PC-9 (cell line): ENCODE results near the gene FCN2. TPM values are rescaled to one million over a fixed set of nuclear protein-coding genes. Genes with fewer than 3 reads are reported as not detected.

Source experiments
- BruUV-seq: library from RNA; stranded (reverse); fragments of 400-500 nt; replicated peaks from 2 replicates; lab custom pipeline; 2021; lab: Mats Ljungman, UMichigan
- CTCF ChIA-PET: fragments of 300-600 bp; sonication (Branson Sonifier 250); formaldehyde crosslinking; loops from one replicate; lab custom pipeline; 2022; ENCODE audit warnings: antibody characterized with exemption; lab: Charles Lee
- POLR2A ChIA-PET: fragments of 300-600 bp; sonication (Branson Sonifier 250); formaldehyde crosslinking; loops from one replicate; lab custom pipeline; 2022; ENCODE audit warnings: antibody characterized with exemption; ENCODE audit not compliant: unreplicated experiment; lab: Charles Lee
- DNase-seq, 2 experiments: peaks; one replicate each; pipeline versions ENCODE4 v3.0.0 to v3.0.0-alpha.2; 2015 to 2022; ENCODE audit warnings: mixed read lengths in 1 of 2
- H2AFZ ChIP-seq: fragments of 200-600 bp; sonication (generic); 2 replicates; pipeline ENCODE4 v1.8.1; 2017; ENCODE audit warnings: antibody characterized with exemption
- H3F3A ChIP-seq: fragments of 200-600 bp; sonication (generic); 2 replicates; pipeline ENCODE4 v1.8.1; 2017; ENCODE audit warnings: antibody characterized with exemption, mild to moderate bottlenecking, low read depth; ENCODE audit not compliant: insufficient read depth
- H3K27ac ChIP-seq: fragments of 200-600 bp; sonication (generic); 2 replicates; pipeline ENCODE4 v1.6.1; 2016; ENCODE audit warnings: mixed run types
- H3K27me3 ChIP-seq: fragments of 200-600 bp; sonication (generic); 2 replicates; pipeline ENCODE4 v1.6.1; 2016; ENCODE audit warnings: low read depth, mixed run types; ENCODE audit not compliant: insufficient read depth
- H3K36me3 ChIP-seq: fragments of 200-600 bp; sonication (generic); 2 replicates; pipeline ENCODE4 v1.6.1; 2016; ENCODE audit warnings: low read depth, mixed run types
- H3K4me1 ChIP-seq: fragments of 200-600 bp; sonication (generic); replicated peaks from 2 replicates; pipeline ENCODE4 v1.6.1; 2016; ENCODE audit warnings: mixed run types; ENCODE audit not compliant: insufficient read depth
- H3K4me2 ChIP-seq: fragments of 200-600 bp; sonication (generic); 2 replicates; pipeline ENCODE4 v1.6.1; 2017; ENCODE audit warnings: mixed run types
- H3K4me3 ChIP-seq: fragments of 200-600 bp; sonication (generic); 2 replicates; pipeline ENCODE4 v1.6.1; 2016; ENCODE audit warnings: mixed run types
- H3K79me2 ChIP-seq: fragments of 200-600 bp; sonication (generic); 2 replicates; pipeline ENCODE4 v1.6.1; 2017; ENCODE audit warnings: low read depth, mixed run types
- H3K9me2 ChIP-seq: fragments of 200-600 bp; sonication (generic); 2 replicates; pipeline ENCODE4 v1.8.1; 2017; ENCODE audit warnings: mild to moderate bottlenecking; ENCODE audit not compliant: insufficient read depth
- H3K9me3 ChIP-seq: fragments of 200-600 bp; sonication (generic); 2 replicates; pipeline ENCODE4 v1.8.1; 2016; ENCODE audit warnings: low read depth; ENCODE audit not compliant: insufficient read depth
- H4K20me1 ChIP-seq: fragments of 200-600 bp; sonication (generic); 2 replicates; pipeline ENCODE4 v1.8.1; 2017; ENCODE audit not compliant: insufficient read depth
- EZH2 ChIP-seq: fragments of 200-600 bp; sonication (generic); IDR thresholded peaks from 2 replicates; pipeline ENCODE4 v1.8.0; 2017; ENCODE audit warnings: antibody characterized with exemption, low read depth
- intact Hi-C: fragments of 100-400 bp; cut with micrococcal nuclease; formaldehyde crosslinking; loops from one replicate; pipeline ENCODE4 v1.10.0; 2022; ENCODE audit not compliant: unreplicated experiment
- total RNA-seq: library from RNA; stranded (reverse); gene quantifications from 2 replicates; pipeline ENCODE4 v1.2.3, GENCODE V29; 2021
- TF ChIP-seq, protein P1 (sequence below): fragments of 200-600 bp; sonication (generic); conservative IDR thresholded peaks from 2 replicates; pipeline ENCODE4 v1.6.1; 2017; ENCODE audit warnings: mixed run types, antibody characterized with exemption, mild to moderate bottlenecking, moderate library complexity

The FCN2 gene
- total RNA-seq, 1 experiment from 2014 or later, result not detected

DNA sequence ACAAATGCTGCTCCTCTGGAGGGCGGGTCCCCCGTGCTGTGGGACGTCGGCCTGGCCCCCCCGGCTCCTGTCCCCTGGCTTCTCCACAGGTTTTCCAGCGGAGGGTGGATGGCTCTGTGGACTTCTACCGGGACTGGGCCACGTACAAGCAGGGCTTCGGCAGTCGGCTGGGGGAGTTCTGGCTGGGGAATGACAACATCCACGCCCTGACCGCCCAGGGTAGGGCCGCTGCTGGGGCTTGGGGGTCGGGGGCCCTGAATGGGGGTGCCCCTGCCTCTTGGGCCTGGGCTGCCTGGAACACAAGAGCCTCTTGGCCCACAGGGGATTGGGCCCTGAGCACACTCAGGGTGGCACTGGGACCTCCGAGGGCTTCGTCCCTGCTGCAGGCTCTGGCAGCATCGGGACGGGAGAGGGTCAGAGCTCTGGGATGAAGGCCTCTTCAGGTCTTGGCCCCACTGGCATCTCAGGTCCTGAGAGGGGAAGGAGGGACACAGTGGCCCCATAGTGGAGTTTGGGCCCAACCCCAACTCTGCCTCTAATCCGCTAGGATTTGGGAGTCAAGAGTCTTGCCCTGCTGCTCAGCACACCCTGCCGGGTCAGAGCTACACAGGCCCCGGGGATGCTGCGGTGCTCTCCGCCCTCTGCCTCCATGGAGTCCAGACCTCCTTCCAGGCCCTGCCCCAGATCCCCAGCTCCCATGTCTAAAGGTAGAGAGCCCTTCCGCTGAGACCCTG, 5.2 kb downstream of the FCN2 start:
- ChIA-PET CTCF (no interaction called here), POLR2A (no interaction called here)
- Histone ChIP-seq H2AFZ (no peak overlapping the region), H3K36me3 (no peaks in the 10 kb centered on the region), H3K4me1 (no peaks in the 10 kb centered on the region), H3F3A (no peaks in the 10 kb centered on the region), H3K4me2 (no peak overlapping the region), H4K20me1 (no peaks in the 10 kb centered on the region; the same call in 1 of the 2 replicates), H3K27me3 (peaks cover 96% of the 10 kb centered on the region), H3K4me3 (no peak overlapping the region), H3K79me2 (no peaks in the 10 kb centered on the region), H3K9me2 (no peaks in the 10 kb centered on the region), H3K9me3 (no peaks in the 10 kb centered on the region), H3K27ac (no peak overlapping the region)
- intact Hi-C loops, result no loop called here
- no peak for DNase-seq
- TF ChIP-seq, protein P1, sequence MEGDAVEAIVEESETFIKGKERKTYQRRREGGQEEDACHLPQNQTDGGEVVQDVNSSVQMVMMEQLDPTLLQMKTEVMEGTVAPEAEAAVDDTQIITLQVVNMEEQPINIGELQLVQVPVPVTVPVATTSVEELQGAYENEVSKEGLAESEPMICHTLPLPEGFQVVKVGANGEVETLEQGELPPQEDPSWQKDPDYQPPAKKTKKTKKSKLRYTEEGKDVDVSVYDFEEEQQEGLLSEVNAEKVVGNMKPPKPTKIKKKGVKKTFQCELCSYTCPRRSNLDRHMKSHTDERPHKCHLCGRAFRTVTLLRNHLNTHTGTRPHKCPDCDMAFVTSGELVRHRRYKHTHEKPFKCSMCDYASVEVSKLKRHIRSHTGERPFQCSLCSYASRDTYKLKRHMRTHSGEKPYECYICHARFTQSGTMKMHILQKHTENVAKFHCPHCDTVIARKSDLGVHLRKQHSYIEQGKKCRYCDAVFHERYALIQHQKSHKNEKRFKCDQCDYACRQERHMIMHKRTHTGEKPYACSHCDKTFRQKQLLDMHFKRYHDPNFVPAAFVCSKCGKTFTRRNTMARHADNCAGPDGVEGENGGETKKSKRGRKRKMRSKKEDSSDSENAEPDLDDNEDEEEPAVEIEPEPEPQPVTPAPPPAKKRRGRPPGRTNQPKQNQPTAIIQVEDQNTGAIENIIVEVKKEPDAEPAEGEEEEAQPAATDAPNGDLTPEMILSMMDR, result no peak
- TF ChIP-seq EZH2, result no peak
- no TSS peak for BruUV-seq

DNA sequence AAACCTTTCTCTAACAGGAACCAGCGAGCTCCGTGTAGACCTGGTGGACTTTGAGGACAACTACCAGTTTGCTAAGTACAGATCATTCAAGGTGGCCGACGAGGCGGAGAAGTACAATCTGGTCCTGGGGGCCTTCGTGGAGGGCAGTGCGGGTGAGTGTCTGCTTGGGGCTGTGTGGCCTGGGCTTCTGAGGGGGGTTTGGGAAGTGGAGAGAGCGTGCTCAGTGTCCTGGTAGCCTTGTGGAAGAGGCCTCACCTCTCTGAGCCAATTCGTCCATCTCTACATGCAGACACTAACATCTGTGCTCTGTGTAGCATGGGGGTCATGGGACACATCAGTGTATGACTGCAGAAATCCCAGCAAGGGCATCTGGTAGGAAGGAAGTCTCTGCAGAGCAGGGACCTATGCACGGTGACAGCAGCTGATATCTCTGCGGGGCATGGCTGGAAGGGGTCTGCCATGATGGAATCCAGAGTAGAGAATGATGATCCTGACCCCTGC, 5.9 kb downstream of the FCN2 start:
- DNase-seq, result no peak
- Histone ChIP-seq H3K9me3 (no peaks in the 10 kb centered on the region), H3K4me2 (no peak overlapping the region), H3K27ac (no peak overlapping the region), H3F3A (no peaks in the 10 kb centered on the region), H3K36me3 (no peaks in the 10 kb centered on the region), H4K20me1 (no peaks in the 10 kb centered on the region; the same call in 1 of the 2 replicates), H3K9me2 (no peaks in the 10 kb centered on the region), H3K4me1 (no peaks in the 10 kb centered on the region), H3K4me3 (no peak overlapping the region), H2AFZ (no peak overlapping the region), H3K27me3 (peaks cover 96% of the 10 kb centered on the region), H3K79me2 (no peaks in the 10 kb centered on the region)
- no TSS peak for BruUV-seq
- POLR2A ChIA-PET, result no interaction called here
- CTCF ChIA-PET, result no interaction called here
- intact Hi-C loops, result no loop called here
- TF ChIP-seq, protein P1, result no peak
- TF ChIP-seq EZH2, result no peak

DNA sequence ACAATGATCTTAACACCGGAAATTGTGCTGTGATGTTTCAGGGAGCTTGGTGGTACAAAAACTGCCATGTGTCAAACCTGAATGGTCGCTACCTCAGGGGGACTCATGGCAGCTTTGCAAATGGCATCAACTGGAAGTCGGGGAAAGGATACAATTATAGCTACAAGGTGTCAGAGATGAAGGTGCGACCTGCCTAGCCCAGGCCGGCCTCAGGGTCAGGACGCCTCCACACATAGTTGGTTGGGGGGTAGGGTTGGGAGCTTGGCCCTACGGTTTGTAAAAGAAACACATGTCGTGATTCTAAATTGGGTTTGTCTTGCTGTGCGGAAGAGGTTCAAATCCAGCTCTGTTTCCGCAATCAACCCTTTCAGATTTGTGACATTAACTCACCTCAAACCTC, 6.6 kb downstream of the FCN2 start:
- H3K36me3 ChIP-seq, result no peaks in the 10 kb centered on the region

More for the DNA sequence above, 6.6 kb downstream of the FCN2 start:
- ChIA-PET POLR2A (no interaction called here), CTCF (no interaction called here)
- no peak for TF ChIP-seq EZH2
- TF ChIP-seq, protein P1, result no peak
- Histone ChIP-seq H3K9me2 (no peaks in the 10 kb centered on the region), H4K20me1 (no peaks in the 10 kb centered on the region; the same call in 1 of the 2 replicates), H3K4me2 (no peak overlapping the region), H2AFZ (no peak overlapping the region), H3K4me3 (no peak overlapping the region), H3K27ac (no peak overlapping the region), H3K9me3 (no peaks in the 10 kb centered on the region), H3F3A (no peaks in the 10 kb centered on the region), H3K4me1 (no peaks in the 10 kb centered on the region), H3K79me2 (no peaks in the 10 kb centered on the region), H3K27me3 (peaks cover 96% of the 10 kb centered on the region)
- no TSS peak for BruUV-seq
- intact Hi-C loops, result no loop called here
- DNase-seq, result no peak
